Erythroblast (primary cell): ENCODE results near the gene CACNA1E.

Experiments
- GATA1 ChIP-seq: IDR thresholded peaks from 2 replicates; pipeline ENCODE4 v1.6.1; 2011; ENCODE audit warnings: low read depth, mild to moderate bottlenecking, control low read depth, low read length, moderate library complexity
- POLR2A ChIP-seq: IDR thresholded peaks from 2 replicates; pipeline ENCODE4 v1.6.1; 2011; ENCODE audit warnings: mild to moderate bottlenecking, low read length

- TF ChIP-seq POLR2A (no peak), GATA1 (no peak)
These were observed 177.3 kb downstream of the CACNA1E start for GRCh38 chr1:181660621-181661020.
